ENCODE measurements around the gene IL33. TPM values are rescaled to one million over a fixed set of nuclear protein-coding genes. Genes with fewer than 3 reads are reported as not detected.

IL33 gene
- total RNA-seq, 1 donor from 2014 or later: 61.1 TPM

GRCh38 chr9:6270896-6271295 is 55.3 kb downstream of the IL33 start:
- ATAC-seq (no peak), DNase-seq (ENCODE audit: low spot score) (no peak)
- intact Hi-C loops (cut with DNase I): no loop called here

- ATAC-seq (no peak), DNase-seq (ENCODE audit: low spot score) (no peak)
- intact Hi-C loops (cut with DNase I): no loop called here
These were observed 56.1 kb downstream of the IL33 start for GRCh38 chr9:6271508-6272228.

- peak; percentile 99 for ATAC-seq
- DNase-seq (ENCODE audit: low spot score): no peak
- intact Hi-C loops (cut with DNase I): no loop called here
These were observed 56.6 kb downstream of the IL33 start for GRCh38 chr9:6272229-6272598.

GRCh38 chr9:6277417-6277816 is 61.8 kb downstream of the IL33 start:
- intact Hi-C loops (cut with DNase I): no loop called here
- no peak for ATAC-seq

GRCh38 chr9:6301858-6302257 is 86.3 kb downstream of the IL33 start:
- intact Hi-C loops (cut with DNase I): no loop called here
- DNase-seq (ENCODE audit: low spot score) (no peak), ATAC-seq (no peak)

More at GRCh38 chr9:6277417-6277816, 61.8 kb downstream of the IL33 start:
- DNase-seq (ENCODE audit: low spot score): no peak

GRCh38 chr9:6302417-6302816 is 86.8 kb downstream of the IL33 start:
- intact Hi-C loops (cut with DNase I): no loop called here
- ATAC-seq: no peak
- no peak for DNase-seq (ENCODE audit: low spot score)

GRCh38 chr9:6304232-6304631 is 88.6 kb downstream of the IL33 start:
- DNase-seq (ENCODE audit: low spot score) (no peak), ATAC-seq (no peak)
- intact Hi-C loops (cut with DNase I): no loop called here

- DNase-seq (ENCODE audit: low spot score): no peak
- intact Hi-C loops (cut with DNase I): no loop called here
- ATAC-seq: peak; percentile 72
These were observed 90.5 kb downstream of the IL33 start for GRCh38 chr9:6305954-6306563.

Other genes starting within 250 kb of the IL33 start
- gene RANBP6, start 200.2 kb upstream of the IL33 start, total RNA-seq: 13.2 TPM
- not detected for gene TPD52L3, start 112.6 kb downstream of the IL33 start, total RNA-seq
- gene UHRF2, start 197.4 kb downstream of the IL33 start, total RNA-seq: 66.1 TPM

Measured in sciatic nerve (tissue), 2 donors.